ENCODE measurements around the gene SPRR2F.

Gene SPRR2F

DNA sequence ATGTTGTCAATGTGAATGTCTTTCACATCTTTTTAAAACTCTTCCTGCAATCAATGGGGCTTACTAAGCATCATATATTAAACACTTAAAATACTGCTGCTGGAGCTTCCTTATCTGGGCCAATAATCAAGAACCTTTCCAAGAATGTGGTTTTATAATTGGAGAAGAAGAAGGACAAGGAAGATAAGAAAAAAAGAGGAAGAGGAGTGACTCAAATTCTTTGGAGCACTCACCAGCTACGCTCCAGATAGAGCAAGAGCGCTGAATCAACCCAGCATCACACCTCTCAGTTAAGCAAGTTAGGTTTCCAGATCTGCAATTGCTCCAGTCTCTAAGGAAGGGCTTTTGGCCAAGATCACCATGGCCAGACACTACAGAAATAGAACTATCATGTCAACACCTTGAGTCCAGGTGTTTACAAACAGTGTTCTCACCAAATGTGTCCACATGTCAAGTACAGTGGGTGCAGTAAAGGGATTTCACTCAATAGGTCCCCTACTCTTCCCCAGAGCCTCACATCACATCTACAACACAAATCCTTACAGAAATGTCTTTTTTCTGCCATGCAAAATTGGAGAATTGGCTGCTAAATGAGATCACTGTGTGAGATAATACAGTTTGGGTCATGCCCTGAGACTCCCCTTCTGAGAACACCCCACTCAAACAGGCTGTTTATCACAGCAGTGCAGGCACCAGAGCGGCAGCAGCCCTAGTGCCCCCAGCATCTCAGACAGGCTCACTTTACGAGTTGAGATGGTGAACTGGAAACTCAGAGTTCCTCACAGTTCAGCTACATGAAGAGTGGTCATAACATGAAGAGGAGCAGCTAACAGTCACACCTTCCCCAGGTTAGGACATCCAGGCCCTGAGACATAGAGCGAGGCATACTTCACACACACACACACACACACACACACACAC is 40.2 kb downstream of the SPRR2F start:
- no peak for DNase-seq (ENCODE audit: low read depth)

DNA sequence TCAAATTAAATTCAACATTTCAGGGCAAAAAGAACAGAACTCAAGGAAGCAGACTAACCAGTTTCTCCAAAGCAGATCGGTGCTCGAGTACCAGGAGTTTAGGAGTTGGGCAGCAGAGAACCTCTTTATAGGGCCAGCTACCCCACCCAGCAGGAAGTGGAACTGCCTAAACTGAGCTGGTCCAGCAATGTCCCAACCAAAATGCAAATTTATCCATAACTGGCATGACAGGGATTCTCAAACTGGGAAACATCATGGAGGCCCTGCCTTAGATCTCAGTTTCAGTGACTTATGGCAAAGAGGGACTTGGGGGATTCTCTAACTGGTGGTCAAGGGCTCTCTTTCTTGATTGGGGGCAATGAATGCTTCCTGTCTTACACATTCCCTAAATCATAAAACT is 41.8 kb downstream of the SPRR2F start, which contains the start of gene SPRR2B:
Gene SPRR2B (minus strand): TSS at position 101 of the 400 bp plus-strand sequence. CDS start 772 bp downstream, outside the sequence.
- no peak for DNase-seq (ENCODE audit: low read depth)

DNA sequence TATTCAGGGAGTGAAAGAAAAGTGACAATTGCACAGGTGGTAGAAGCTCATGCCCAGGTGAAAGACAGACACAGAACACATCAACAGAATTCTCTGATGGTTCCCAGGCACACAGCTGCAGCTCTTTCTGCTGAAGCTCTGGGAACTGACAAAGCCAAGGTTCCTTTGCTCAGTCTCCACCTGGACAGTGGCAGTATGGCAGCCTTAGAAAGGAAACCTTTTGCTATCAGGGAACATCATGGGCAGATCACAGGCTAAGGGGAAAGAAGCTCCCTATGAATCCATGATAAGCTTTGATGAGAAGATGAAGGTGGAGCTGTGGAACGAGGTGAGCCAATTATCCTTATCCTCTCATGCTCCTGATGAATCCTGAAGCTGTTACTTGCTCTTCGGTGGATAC is 43.1 kb downstream of the SPRR2F start:
- no peak for DNase-seq (ENCODE audit: low read depth)
